Pulmonary artery endothelial cell (primary cell): ENCODE results near the gene ZBTB45. TPM values are rescaled to one million over a fixed set of nuclear protein-coding genes. Genes with fewer than 3 reads are reported as not detected.
"Not testable (repeated sequence)": the region's sequence is repeated elsewhere in the genome, so short reads cannot be mapped to it uniquely, and the experiment has no call there.

Experiments used
- DNase-seq: peaks from one replicate; pipeline ENCODE4 v3.0.0-alpha.2; 2011; ENCODE audit warnings: low read depth, low spot score
- total RNA-seq: library from RNA; depleted of rRNA; stranded (reverse); fragments of >200 nt; gene quantifications from 2 replicates; pipeline ENCODE4 v1.2.3, GENCODE V29; 2014

Gene ZBTB45
- total RNA-seq, 1 donor from 2014 or later: 6.0 TPM

GRCh38 chr19:58554494-58555368 is 35.1 kb upstream of the ZBTB45 start, which contains the start of gene CHMP2A:
Gene CHMP2A, minus strand, starts transcription at chr19:58555105. Its CDS starts 893 bp downstream, at chr19:58554212.
- DNase-seq: peak; percentile 78

- no peak for DNase-seq
Measured at GRCh38 chr19:58553799-58554493, 34.3 kb upstream of the ZBTB45 start.

GRCh38 chr19:58552655-58553054 is 33.0 kb upstream of the ZBTB45 start:
- DNase-seq: no peak

- DNase-seq: no peak
Measured at GRCh38 chr19:58551577-58552471, 32.2 kb upstream of the ZBTB45 start.

GRCh38 chr19:58551123-58551497 is 31.5 kb upstream of the ZBTB45 start:
- DNase-seq: no peak

- DNase-seq: no peak
Measured at GRCh38 chr19:58550362-58551122, 30.9 kb upstream of the ZBTB45 start.

GRCh38 chr19:58549664-58550361 is 30.2 kb upstream of the ZBTB45 start:
- DNase-seq: no peak

GRCh38 chr19:58548859-58549663 is 29.5 kb upstream of the ZBTB45 start:
- DNase-seq: no peak

GRCh38 chr19:58547323-58548312 is 28.0 kb upstream of the ZBTB45 start:
- no peak for DNase-seq

GRCh38 chr19:58546019-58546530 is 26.5 kb upstream of the ZBTB45 start:
- DNase-seq: no peak

GRCh38 chr19:58545286-58546018 is 25.8 kb upstream of the ZBTB45 start:
- DNase-seq: no peak

GRCh38 chr19:58544591-58545285 is 25.1 kb upstream of the ZBTB45 start:
- no peak for DNase-seq

- DNase-seq: peak; percentile 93
Measured at GRCh38 chr19:58543826-58544590, 24.4 kb upstream of the ZBTB45 start, which contains the start of gene TRIM28. Gene TRIM28, plus strand, starts transcription at chr19:58544064. Its CDS starts 694 bp downstream, at chr19:58544758.

- DNase-seq: not testable (repeated sequence)
Measured at GRCh38 chr19:58542641-58543372, 23.2 kb upstream of the ZBTB45 start.

- not testable (repeated sequence) for DNase-seq
Measured at GRCh38 chr19:58539169-58539559, 19.6 kb upstream of the ZBTB45 start.
